ENCODE results near the gene SFI1. TPM values are rescaled to one million over a fixed set of nuclear protein-coding genes. Genes with fewer than 3 reads are reported as not detected.
A peak's percentile ranks its signal among the peaks of the same experiment; 100 is the strongest.

Gene SFI1
- total RNA-seq, 1 donor from 2014 or later, result 352 TPM

- no peak for DNase-seq
- peaks cover 56% of the 10 kb centered on the region for H3K36me3 Mint-ChIP-seq (ENCODE audit: low read depth)
- intact Hi-C loops (cut with micrococcal nuclease), result no loop called here
- peak overlapping the region; percentile 87 for H3K27ac Mint-ChIP-seq
- H3K9me3 Mint-ChIP-seq, result no peaks in the 10 kb centered on the region
- H3K4me3 Mint-ChIP-seq, result peak overlapping the region; percentile 39
- peaks cover 19% of the 10 kb centered on the region for H3K4me1 Mint-ChIP-seq
- no peaks in the 10 kb centered on the region for H3K27me3 Mint-ChIP-seq
These were observed 119.1 kb downstream of the SFI1 start for GRCh38 chr22:31615491-31615860.

- H3K27ac Mint-ChIP-seq, result peak overlapping the region; percentile 87
- no peak for DNase-seq
- peaks cover 53% of the 10 kb centered on the region for H3K36me3 Mint-ChIP-seq (ENCODE audit: low read depth)
- no peaks in the 10 kb centered on the region for H3K9me3 Mint-ChIP-seq
- intact Hi-C loops (cut with micrococcal nuclease), result no loop called here
- peaks cover 19% of the 10 kb centered on the region for H3K4me1 Mint-ChIP-seq
- peak overlapping the region; percentile 39 for H3K4me3 Mint-ChIP-seq
- H3K27me3 Mint-ChIP-seq, result no peaks in the 10 kb centered on the region
These were observed 119.6 kb downstream of the SFI1 start for GRCh38 chr22:31615940-31616314.

- peaks cover 52% of the 10 kb centered on the region for H3K36me3 Mint-ChIP-seq (ENCODE audit: low read depth)
These were observed 120.1 kb downstream of the SFI1 start for GRCh38 chr22:31616315-31616980.

GRCh38 chr22:31618057-31618456 lies 121.7 kb downstream of the SFI1 start:
- Mint-ChIP-seq H3K9me3 (no peaks in the 10 kb centered on the region), H3K36me3 (ENCODE audit: low read depth) (peaks cover 49% of the 10 kb centered on the region), H3K4me3 (no peak overlapping the region), H3K4me1 (peaks cover 17% of the 10 kb centered on the region), H3K27ac (peak overlapping the region; percentile 45), H3K27me3 (no peaks in the 10 kb centered on the region)
- DNase-seq, result no peak
- intact Hi-C loops (cut with micrococcal nuclease), result no loop called here

More at GRCh38 chr22:31616315-31616980, 120.1 kb downstream of the SFI1 start:
- Mint-ChIP-seq H3K27ac (peak overlapping the region; percentile 87), H3K4me3 (no peak overlapping the region), H3K9me3 (no peaks in the 10 kb centered on the region), H3K4me1 (peaks cover 19% of the 10 kb centered on the region), H3K27me3 (no peaks in the 10 kb centered on the region)
- intact Hi-C loops (cut with micrococcal nuclease), result no loop called here
- DNase-seq, result no peak

GRCh38 chr22:31618471-31619176 lies 122.3 kb downstream of the SFI1 start:
- no peaks in the 10 kb centered on the region for H3K9me3 Mint-ChIP-seq
- H3K27me3 Mint-ChIP-seq, result no peaks in the 10 kb centered on the region
- no peak overlapping the region for H3K4me3 Mint-ChIP-seq
- DNase-seq, result no peak
- H3K4me1 Mint-ChIP-seq, result peaks cover 17% of the 10 kb centered on the region
- H3K27ac Mint-ChIP-seq, result peak overlapping the region; percentile 48
- intact Hi-C loops (cut with micrococcal nuclease), result no loop called here
- H3K36me3 Mint-ChIP-seq (ENCODE audit: low read depth), result peaks cover 48% of the 10 kb centered on the region

- no peak for DNase-seq
- no peak overlapping the region for H3K4me3 Mint-ChIP-seq
- intact Hi-C loops (cut with micrococcal nuclease), result no loop called here
- no peaks in the 10 kb centered on the region for H3K9me3 Mint-ChIP-seq
- H3K36me3 Mint-ChIP-seq (ENCODE audit: low read depth), result peaks cover 44% of the 10 kb centered on the region
- H3K27ac Mint-ChIP-seq, result peak overlapping the region; percentile 65
- H3K4me1 Mint-ChIP-seq, result peaks cover 13% of the 10 kb centered on the region
- no peaks in the 10 kb centered on the region for H3K27me3 Mint-ChIP-seq
These were observed 123.4 kb downstream of the SFI1 start for GRCh38 chr22:31619611-31620300.

GRCh38 chr22:31620756-31621480 lies 124.6 kb downstream of the SFI1 start:
- no peak overlapping the region for H3K4me3 Mint-ChIP-seq
- H3K4me1 Mint-ChIP-seq, result peaks cover 9% of the 10 kb centered on the region
- intact Hi-C loops (cut with micrococcal nuclease), result no loop called here
- H3K27ac Mint-ChIP-seq, result peak overlapping the region; percentile 34
- no peaks in the 10 kb centered on the region for H3K27me3 Mint-ChIP-seq
- DNase-seq, result no peak
- peaks cover 36% of the 10 kb centered on the region for H3K36me3 Mint-ChIP-seq (ENCODE audit: low read depth)
- H3K9me3 Mint-ChIP-seq, result no peaks in the 10 kb centered on the region

GRCh38 chr22:31621507-31622124 lies 125.3 kb downstream of the SFI1 start:
- no peak overlapping the region for H3K4me3 Mint-ChIP-seq
- intact Hi-C loops (cut with micrococcal nuclease), result no loop called here
- no peak overlapping the region for H3K27ac Mint-ChIP-seq
- peaks cover 33% of the 10 kb centered on the region for H3K36me3 Mint-ChIP-seq (ENCODE audit: low read depth)
- no peak for DNase-seq
- peaks cover 5% of the 10 kb centered on the region for H3K4me1 Mint-ChIP-seq
- no peaks in the 10 kb centered on the region for H3K27me3 Mint-ChIP-seq
- H3K9me3 Mint-ChIP-seq, result no peaks in the 10 kb centered on the region

GRCh38 chr22:31622980-31623379 lies 126.6 kb downstream of the SFI1 start:
- DNase-seq, result no peak
- peaks cover 29% of the 10 kb centered on the region for H3K36me3 Mint-ChIP-seq (ENCODE audit: low read depth)

GRCh38 chr22:31623592-31624304 lies 127.4 kb downstream of the SFI1 start:
- H3K36me3 Mint-ChIP-seq (ENCODE audit: low read depth), result peaks cover 30% of the 10 kb centered on the region
- DNase-seq, result no peak
- H3K4me1 Mint-ChIP-seq, result peaks cover 16% of the 10 kb centered on the region
- intact Hi-C loops (cut with micrococcal nuclease), result no loop called here
- no peaks in the 10 kb centered on the region for H3K9me3 Mint-ChIP-seq
- H3K4me3 Mint-ChIP-seq, result no peak overlapping the region
- no peak overlapping the region for H3K27ac Mint-ChIP-seq
- no peaks in the 10 kb centered on the region for H3K27me3 Mint-ChIP-seq

More at GRCh38 chr22:31622980-31623379, 126.6 kb downstream of the SFI1 start:
- Mint-ChIP-seq H3K9me3 (no peaks in the 10 kb centered on the region), H3K4me3 (no peak overlapping the region), H3K27ac (no peak overlapping the region), H3K4me1 (peaks cover 12% of the 10 kb centered on the region), H3K27me3 (no peaks in the 10 kb centered on the region)
- intact Hi-C loops (cut with micrococcal nuclease), result no loop called here

- Mint-ChIP-seq H3K4me1 (peaks cover 24% of the 10 kb centered on the region), H3K9me3 (no peaks in the 10 kb centered on the region), H3K27me3 (no peaks in the 10 kb centered on the region), H3K4me3 (no peak overlapping the region), H3K27ac (peak overlapping the region; percentile 34), H3K36me3 (ENCODE audit: low read depth) (peaks cover 24% of the 10 kb centered on the region)
- no peak for DNase-seq
- intact Hi-C loops (cut with micrococcal nuclease), result no loop called here
These were observed 128.9 kb downstream of the SFI1 start for GRCh38 chr22:31625257-31625640.

GRCh38 chr22:31625661-31626426 lies 129.5 kb downstream of the SFI1 start:
- no peaks in the 10 kb centered on the region for H3K9me3 Mint-ChIP-seq
- intact Hi-C loops (cut with micrococcal nuclease), result no loop called here
- no peak overlapping the region for H3K4me3 Mint-ChIP-seq
- peaks cover 23% of the 10 kb centered on the region for H3K36me3 Mint-ChIP-seq (ENCODE audit: low read depth)
- peaks cover 24% of the 10 kb centered on the region for H3K4me1 Mint-ChIP-seq
- H3K27ac Mint-ChIP-seq, result peak overlapping the region; percentile 29
- no peak for DNase-seq
- no peaks in the 10 kb centered on the region for H3K27me3 Mint-ChIP-seq
